ENCODE data around the gene ACOT7.

The ACOT7 gene

GRCh38 chr1:6325482-6325881 lies 68.1 kb downstream of the ACOT7 start:
- H3K4me3 ChIP-seq (ENCODE audit: low read depth, low read length, poor library complexity, severe bottlenecking) = no peak overlapping the region
- H3K9me2 ChIP-seq (ENCODE audit: low read depth, low read length) = no peaks in the 10 kb centered on the region
- no peaks in the 10 kb centered on the region for H3F3A ChIP-seq (ENCODE audit: insufficient read depth, low read length)
- H3K36me3 ChIP-seq (ENCODE audit: insufficient read depth, low read length) = 0 out of 2 replicates have a peak, but pooled peaks cover 8% of the 10 kb centered on the region
- H3K27ac ChIP-seq (ENCODE audit: low read depth, low read length, poor library complexity, severe bottlenecking) = no peak overlapping the region
- no peaks in the 10 kb centered on the region for H3K9me3 ChIP-seq (ENCODE audit: low read length)
- no peaks in the 10 kb centered on the region for H3K27me3 ChIP-seq (ENCODE audit: insufficient read depth, low read length)
- H3K4me2 ChIP-seq (ENCODE audit: low read length) = no peak overlapping the region
- no peaks in the 10 kb centered on the region for H3K79me2 ChIP-seq (ENCODE audit: insufficient read depth, low read length)
- H3K9ac ChIP-seq (ENCODE audit: low read length) = no peak overlapping the region
- H2AFZ ChIP-seq (ENCODE audit: low read length) = no peak overlapping the region
- H3K4me1 ChIP-seq (ENCODE audit: insufficient read depth, low read length, severe bottlenecking) = no peaks in the 10 kb centered on the region
- TF ChIP-seq CTCF (IDR thresholded peaks at IDR 0.05; ENCODE audit: low read length) (no peak), EZH2 (IDR thresholded peaks at IDR 0.05; ENCODE audit: borderline replicate concordance, low read length) (no peak)
- H4K20me1 ChIP-seq (ENCODE audit: insufficient read depth, low read length) = no peaks in the 10 kb centered on the region

- H3K36me3 ChIP-seq (ENCODE audit: insufficient read depth, low read length) = 0 out of 2 replicates have a peak, but pooled peaks cover 8% of the 10 kb centered on the region
- no peaks in the 10 kb centered on the region for H3K9me3 ChIP-seq (ENCODE audit: low read length)
- H3F3A ChIP-seq (ENCODE audit: insufficient read depth, low read length) = no peaks in the 10 kb centered on the region
- H3K9ac ChIP-seq (ENCODE audit: low read length) = no peak overlapping the region
- no peaks in the 10 kb centered on the region for H3K9me2 ChIP-seq (ENCODE audit: low read depth, low read length)
- no peak overlapping the region for H2AFZ ChIP-seq (ENCODE audit: low read length)
- no peak for TF ChIP-seq EZH2 (IDR thresholded peaks at IDR 0.05; ENCODE audit: borderline replicate concordance, low read length)
- TF ChIP-seq CTCF (IDR thresholded peaks at IDR 0.05; ENCODE audit: low read length) = no peak
- no peak overlapping the region for H3K27ac ChIP-seq (ENCODE audit: low read depth, low read length, poor library complexity, severe bottlenecking)
- no peak overlapping the region for H3K4me3 ChIP-seq (ENCODE audit: low read depth, low read length, poor library complexity, severe bottlenecking)
- no peaks in the 10 kb centered on the region for H3K27me3 ChIP-seq (ENCODE audit: insufficient read depth, low read length)
- H4K20me1 ChIP-seq (ENCODE audit: insufficient read depth, low read length) = no peaks in the 10 kb centered on the region
- no peaks in the 10 kb centered on the region for H3K79me2 ChIP-seq (ENCODE audit: insufficient read depth, low read length)
- H3K4me2 ChIP-seq (ENCODE audit: low read length) = no peak overlapping the region
- no peaks in the 10 kb centered on the region for H3K4me1 ChIP-seq (ENCODE audit: insufficient read depth, low read length, severe bottlenecking)
These were observed 71.4 kb downstream of the ACOT7 start for GRCh38 chr1:6322161-6322560.

DNA sequence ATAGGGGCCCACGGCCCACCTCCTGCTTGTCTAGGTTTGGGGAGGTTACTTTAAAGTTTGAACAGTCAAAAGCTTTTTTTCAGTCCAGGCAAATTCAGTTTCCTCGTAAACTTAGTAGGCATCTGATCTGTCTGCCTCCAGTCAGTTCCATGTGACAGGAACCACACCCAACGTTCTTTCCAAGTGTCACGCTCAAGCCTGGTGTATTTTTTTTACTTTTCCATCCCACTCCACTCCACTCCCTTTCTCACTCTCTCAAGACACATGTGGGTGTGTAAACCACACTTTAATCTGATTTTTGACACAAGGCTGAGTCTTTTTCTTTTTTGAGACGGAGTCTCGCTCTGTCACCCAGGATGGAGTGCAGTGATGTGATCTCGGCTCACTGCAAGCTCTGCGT lies 72.4 kb downstream of the ACOT7 start:
- H4K20me1 ChIP-seq (ENCODE audit: insufficient read depth, low read length) = no peaks in the 10 kb centered on the region
- no peak overlapping the region for H3K4me3 ChIP-seq (ENCODE audit: low read depth, low read length, poor library complexity, severe bottlenecking)
- H2AFZ ChIP-seq (ENCODE audit: low read length) = no peak overlapping the region
- no peaks in the 10 kb centered on the region for H3K27me3 ChIP-seq (ENCODE audit: insufficient read depth, low read length)
- no peak overlapping the region for H3K27ac ChIP-seq (ENCODE audit: low read depth, low read length, poor library complexity, severe bottlenecking)
- no peak overlapping the region for H3K9ac ChIP-seq (ENCODE audit: low read length)
- H3K79me2 ChIP-seq (ENCODE audit: insufficient read depth, low read length) = no peaks in the 10 kb centered on the region
- no peak overlapping the region for H3K4me2 ChIP-seq (ENCODE audit: low read length)
- H3K4me1 ChIP-seq (ENCODE audit: insufficient read depth, low read length, severe bottlenecking) = no peaks in the 10 kb centered on the region
- TF ChIP-seq EZH2 (IDR thresholded peaks at IDR 0.05; ENCODE audit: borderline replicate concordance, low read length) = no peak
- TF ChIP-seq CTCF (IDR thresholded peaks at IDR 0.05; ENCODE audit: low read length) = no peak
- no peaks in the 10 kb centered on the region for H3K9me3 ChIP-seq (ENCODE audit: low read length)
- no peaks in the 10 kb centered on the region for H3F3A ChIP-seq (ENCODE audit: insufficient read depth, low read length)
- 0 out of 2 replicates have a peak, but pooled peaks cover 4% of the 10 kb centered on the region for H3K36me3 ChIP-seq (ENCODE audit: insufficient read depth, low read length)
- no peaks in the 10 kb centered on the region for H3K9me2 ChIP-seq (ENCODE audit: low read depth, low read length)
